Lower leg skin (tissue), 4 donors: ENCODE results near the gene NSMCE4A. TPM values are rescaled to one million over a fixed set of nuclear protein-coding genes. Genes with fewer than 3 reads are reported as not detected.

ENCODE experiments used
- DNase-seq, 2 donors: peaks; one replicate each; pipeline ENCODE4 v3.0.0-alpha.2; 2019; ENCODE audit warnings: low spot score in 2 of 2
- H3K4me3 ChIP-seq: fragments of 200-600 bp; sonication (generic); 2 replicates; pipeline ENCODE4 v1.5.1; 2017; ENCODE audit warnings: mild to moderate bottlenecking, low read depth; ENCODE audit not compliant: poor library complexity, severe bottlenecking
- POLR2A ChIP-seq, 2 donors: fragments of 450-650 bp; IDR thresholded peaks; one replicate each; pipeline ENCODE4 v1.6.1; 2016 to 2017; ENCODE audit warnings: antibody characterized with exemption in 2 of 2, mild to moderate bottlenecking in 1 of 2, moderate library complexity in 1 of 2
- WGBS, 2 donors: methylation state at CpG; one replicate each; pipeline ENCODE4 v1.1.5; 2018; 5-methylcytosine and 5-hydroxymethylcytosine counted together
- intact Hi-C: fragments of 100-400 bp; cut with DNase I; formaldehyde crosslinking; loops from one replicate; pipeline ENCODE4 v1.15.0; 2023; ENCODE audit warnings: low total_unique reads
- total RNA-seq, 4 donors: library from RNA; depleted of rRNA; stranded (reverse); fragments of >200 nt; gene quantifications; one replicate each; pipeline ENCODE4 v1.1.0, GENCODE V29; 2016
- TF ChIP-seq, protein P1 (sequence below), 3 donors: fragments of 450-650 bp; IDR thresholded peaks; one replicate each; pipeline ENCODE4 v1.5.1; 2016; ENCODE audit warnings: antibody characterized with exemption in 3 of 3, mild to moderate bottlenecking in 3 of 3, moderate library complexity in 2 of 3

The NSMCE4A gene
- total RNA-seq, 4 donors from 2014 or later, result 51.1 to 77.0 (median 56.1) TPM

DNA sequence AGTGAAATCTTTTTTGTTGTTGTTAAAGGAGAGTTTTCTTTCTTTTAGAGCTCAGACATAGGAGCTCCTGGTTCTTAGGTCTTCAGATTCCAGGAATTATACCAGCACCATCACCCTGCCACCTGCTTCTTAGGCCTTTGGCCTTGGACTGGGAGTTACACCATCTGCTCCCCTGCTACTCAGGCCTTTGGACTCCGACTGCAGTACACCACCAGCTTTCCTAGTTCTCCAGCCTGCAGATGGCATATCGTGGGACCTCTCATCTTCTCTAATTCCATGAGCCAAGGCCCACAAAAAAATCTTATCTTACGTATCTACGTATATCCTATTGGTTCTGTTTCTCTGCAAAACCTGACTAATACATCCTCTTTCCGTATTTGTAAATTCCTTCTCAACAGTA lies 8.8 kb upstream of the NSMCE4A start:
- no peak for DNase-seq
- 95% methylated on average over 5 of the region's 5 CpGs for WGBS, 2 donors

DNA sequence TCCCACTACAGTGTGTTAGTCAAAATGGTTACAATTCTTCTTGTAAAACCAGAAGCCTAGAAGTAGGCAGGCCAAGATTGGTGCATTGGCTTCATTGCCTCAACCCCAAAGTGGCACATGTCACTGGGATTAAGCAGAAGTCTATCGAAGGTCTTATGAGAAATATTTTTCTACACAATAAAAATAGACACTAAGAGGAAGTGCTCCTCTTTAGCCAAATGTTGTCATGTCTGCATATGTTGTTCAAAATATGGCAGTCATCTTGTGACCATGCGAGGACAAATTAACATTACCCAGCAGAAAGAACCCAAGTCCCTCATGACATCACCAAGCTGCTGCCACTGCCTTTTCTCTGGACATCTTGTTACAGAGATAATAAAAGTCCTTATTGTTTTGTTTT lies 6.3 kb upstream of the NSMCE4A start:
- no peak for TF ChIP-seq POLR2A (IDR thresholded peaks at IDR 0.05)
- TF ChIP-seq, protein P1, sequence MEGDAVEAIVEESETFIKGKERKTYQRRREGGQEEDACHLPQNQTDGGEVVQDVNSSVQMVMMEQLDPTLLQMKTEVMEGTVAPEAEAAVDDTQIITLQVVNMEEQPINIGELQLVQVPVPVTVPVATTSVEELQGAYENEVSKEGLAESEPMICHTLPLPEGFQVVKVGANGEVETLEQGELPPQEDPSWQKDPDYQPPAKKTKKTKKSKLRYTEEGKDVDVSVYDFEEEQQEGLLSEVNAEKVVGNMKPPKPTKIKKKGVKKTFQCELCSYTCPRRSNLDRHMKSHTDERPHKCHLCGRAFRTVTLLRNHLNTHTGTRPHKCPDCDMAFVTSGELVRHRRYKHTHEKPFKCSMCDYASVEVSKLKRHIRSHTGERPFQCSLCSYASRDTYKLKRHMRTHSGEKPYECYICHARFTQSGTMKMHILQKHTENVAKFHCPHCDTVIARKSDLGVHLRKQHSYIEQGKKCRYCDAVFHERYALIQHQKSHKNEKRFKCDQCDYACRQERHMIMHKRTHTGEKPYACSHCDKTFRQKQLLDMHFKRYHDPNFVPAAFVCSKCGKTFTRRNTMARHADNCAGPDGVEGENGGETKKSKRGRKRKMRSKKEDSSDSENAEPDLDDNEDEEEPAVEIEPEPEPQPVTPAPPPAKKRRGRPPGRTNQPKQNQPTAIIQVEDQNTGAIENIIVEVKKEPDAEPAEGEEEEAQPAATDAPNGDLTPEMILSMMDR (IDR thresholded peaks at IDR 0.05), result no peak
- 67 to 79% methylated on average over 2 of the region's 2 CpGs for WGBS, 2 donors
- no peak for DNase-seq
- intact Hi-C loops, result no loop called here
- H3K4me3 ChIP-seq, result no peak overlapping the region

More for the DNA sequence above, 8.8 kb upstream of the NSMCE4A start:
- no peak for TF ChIP-seq POLR2A (IDR thresholded peaks at IDR 0.05)
- TF ChIP-seq, protein P1 (IDR thresholded peaks at IDR 0.05), result no peak
- H3K4me3 ChIP-seq, result no peak overlapping the region
- intact Hi-C loops, result no loop called here

DNA sequence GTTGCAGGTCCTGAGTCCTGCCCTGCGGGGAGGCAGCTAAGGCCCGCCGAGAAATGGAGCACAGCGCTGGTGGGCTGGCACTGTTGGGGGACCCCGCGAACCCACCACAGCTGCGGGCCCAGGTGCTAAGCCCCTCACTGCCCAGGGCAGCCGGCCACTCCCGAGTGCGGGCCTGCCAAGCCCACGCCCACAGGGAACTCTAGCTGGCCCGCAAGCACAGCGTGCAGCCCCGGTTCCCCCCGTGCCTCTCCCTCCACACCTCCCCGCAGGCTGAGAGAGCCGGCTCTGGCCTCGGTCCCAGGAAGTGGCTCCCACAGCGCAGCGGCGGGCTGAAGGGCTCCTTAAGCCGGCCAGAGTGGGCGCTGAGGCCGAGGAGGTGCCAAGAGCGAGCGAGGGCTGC lies 3.5 kb upstream of the NSMCE4A start:
- intact Hi-C loops, result loop anchor here (10.0 kb wide), 1 partner anchor 46 kb away; no protein-coding TSS in a partner anchor

DNA sequence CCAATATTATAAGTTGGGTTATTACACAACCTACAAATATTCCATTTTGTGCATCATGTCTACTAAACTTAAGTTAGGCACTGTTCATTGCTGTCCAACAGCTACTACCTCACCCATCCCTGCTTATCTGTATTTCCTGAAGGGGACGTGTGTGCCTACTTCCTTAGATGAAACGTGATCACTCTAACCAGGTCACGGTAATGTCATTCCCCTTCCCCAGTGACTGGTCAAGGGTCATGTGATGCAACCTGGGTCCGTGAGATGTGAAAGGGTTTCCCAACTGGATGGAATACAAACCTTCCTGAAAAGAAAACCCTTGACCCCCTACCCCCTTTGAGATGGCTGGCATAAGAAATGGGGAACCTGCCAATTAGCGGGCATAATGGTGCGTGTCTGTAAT lies 1.6 kb upstream of the NSMCE4A start:
- no peak overlapping the region for H3K4me3 ChIP-seq
- TF ChIP-seq, protein P1 (IDR thresholded peaks at IDR 0.05), result no peak
- no peak for TF ChIP-seq POLR2A (IDR thresholded peaks at IDR 0.05)
- 94 to 96% methylated on average over 6 of the region's 6 CpGs for WGBS, 2 donors
- no peak for DNase-seq
- intact Hi-C loops, result loop anchor here (10.0 kb wide), 1 partner anchor 48 kb away; no protein-coding TSS in a partner anchor

More for the DNA sequence above, 3.5 kb upstream of the NSMCE4A start:
- peak in 1 of 2 donors; percentile 75 for DNase-seq
- WGBS, 2 donors, result 94 to 97% methylated on average over 9 to 14 of the region's 26 CpGs
- TF ChIP-seq, protein P1 (IDR thresholded peaks at IDR 0.05), result no peak
- TF ChIP-seq POLR2A (IDR thresholded peaks at IDR 0.05), result no peak
- H3K4me3 ChIP-seq, result no peak overlapping the region

DNA sequence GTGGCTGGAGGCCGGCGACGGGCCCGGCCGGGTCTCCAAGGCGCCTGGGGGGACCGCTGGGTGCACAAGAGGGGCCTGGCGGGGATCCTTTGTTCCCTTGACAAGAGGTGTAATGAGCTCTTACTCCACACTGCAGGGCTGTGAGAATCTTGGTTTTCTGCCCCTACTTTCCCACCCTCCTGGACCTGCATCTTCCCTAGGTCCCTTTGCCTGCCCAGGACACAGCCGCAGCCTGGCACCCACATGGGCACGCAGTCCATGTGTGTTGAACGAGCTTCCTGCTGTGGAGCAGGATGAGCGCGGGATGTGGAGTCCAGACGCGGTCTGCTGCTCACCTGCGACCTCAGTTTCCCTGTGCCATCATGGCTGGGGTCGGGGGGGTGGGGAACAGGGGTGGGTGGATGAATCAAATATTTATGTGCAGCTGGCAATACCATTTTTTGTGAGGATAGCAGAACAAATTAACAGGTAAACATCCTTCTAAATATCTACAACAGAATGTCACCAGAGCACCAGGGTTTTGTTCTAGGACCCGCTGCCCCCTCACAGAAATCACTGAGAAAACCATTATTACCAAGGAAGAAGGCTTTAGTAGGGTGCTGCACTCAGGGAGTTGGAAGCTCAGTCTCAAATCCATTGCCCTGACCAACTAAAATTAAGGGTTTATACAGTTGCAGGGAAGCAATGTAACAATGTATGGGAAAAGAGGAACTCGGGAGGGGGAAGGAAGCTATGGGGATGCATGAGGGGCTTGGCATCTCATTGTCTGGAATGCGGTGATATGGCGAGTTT lies 474 bp upstream of the NSMCE4A start:
- TF ChIP-seq POLR2A (IDR thresholded peaks at IDR 0.05), result no peak
- TF ChIP-seq, protein P1 (IDR thresholded peaks at IDR 0.05), result no peak
- WGBS, 2 donors, result 28 to 32% methylated on average over 20 to 21 of the region's 21 CpGs
- DNase-seq, result peak in 1 of 2 donors; percentile 14
- no peak overlapping the region for H3K4me3 ChIP-seq
- intact Hi-C loops, result loop anchor here (10.0 kb wide), 1 partner anchor 49 kb away; no protein-coding TSS in a partner anchor
